ENCODE measurements around the gene NOD2.

Gene NOD2

DNA sequence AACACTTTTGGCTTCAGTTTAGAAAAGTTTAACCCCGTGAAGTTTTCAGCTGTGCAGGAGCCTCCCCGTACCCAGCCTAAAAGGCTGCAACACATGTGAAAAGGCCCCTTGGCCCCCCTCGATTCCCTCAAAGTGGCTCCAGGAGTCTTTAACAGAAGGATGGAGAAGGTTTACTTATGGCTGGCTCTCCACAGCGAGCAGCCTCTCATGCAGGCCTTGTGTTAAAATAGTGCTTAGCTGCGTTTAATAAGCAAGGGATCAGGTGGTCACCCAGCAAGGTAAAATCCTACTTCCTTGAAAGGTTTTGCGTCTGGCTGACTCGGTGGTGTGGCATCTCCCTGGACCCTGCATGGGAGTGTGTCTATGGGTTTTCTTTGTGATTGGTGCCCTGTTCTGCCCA is 40.1 kb downstream of the NOD2 start:
- no peak for DNase-seq (ENCODE audit: low read depth, low spot score)
- H3K4me3 ChIP-seq (ENCODE audit: low read depth, low read length): no peak overlapping the region
- in situ Hi-C loops (cut with HindIII; ENCODE audit: low sequenced_read_pairs): no loop called here
- no peak for TF ChIP-seq CTCF (IDR thresholded peaks at IDR 0.05; ENCODE audit: low read depth, low read length)

GRCh38 chr16:50735629-50736122 is 42.3 kb downstream of the NOD2 start:
- no peak for TF ChIP-seq CTCF (IDR thresholded peaks at IDR 0.05; ENCODE audit: low read depth, low read length)
- no peak for DNase-seq (ENCODE audit: low read depth, low spot score)
- H3K4me3 ChIP-seq (ENCODE audit: low read depth, low read length): no peak overlapping the region
- in situ Hi-C loops (cut with HindIII; ENCODE audit: low sequenced_read_pairs): no loop called here

DNA sequence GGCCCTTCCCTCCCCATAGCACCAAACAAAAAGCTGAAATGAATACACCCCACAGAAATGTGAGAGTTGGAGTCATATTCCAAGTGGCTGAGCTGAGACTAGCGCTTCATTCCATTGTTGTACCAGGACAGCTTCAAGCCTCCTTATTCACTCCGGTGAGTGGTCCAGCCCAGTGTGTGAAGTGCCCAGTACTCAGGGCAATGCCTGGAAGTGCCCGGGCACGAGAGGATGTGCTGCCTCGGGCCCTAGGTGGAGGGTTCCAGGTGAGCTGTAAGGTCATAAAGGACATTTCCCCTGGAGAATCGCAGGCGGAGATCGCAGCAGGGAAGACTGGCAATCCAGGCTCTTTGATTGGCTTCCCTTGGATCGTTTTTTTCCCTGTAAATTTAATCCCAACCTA is 43.0 kb downstream of the NOD2 start:
- in situ Hi-C loops (cut with HindIII; ENCODE audit: low sequenced_read_pairs): no loop called here
- no peak overlapping the region for H3K4me3 ChIP-seq (ENCODE audit: low read depth, low read length)
- DNase-seq (ENCODE audit: low read depth, low spot score): no peak
- no peak for TF ChIP-seq CTCF (IDR thresholded peaks at IDR 0.05; ENCODE audit: low read depth, low read length)

GRCh38 chr16:50737420-50737959 is 44.1 kb downstream of the NOD2 start:
- H3K4me3 ChIP-seq (ENCODE audit: low read depth, low read length): no peak overlapping the region
- in situ Hi-C loops (cut with HindIII; ENCODE audit: low sequenced_read_pairs): no loop called here
- DNase-seq (ENCODE audit: low read depth, low spot score): no peak
- no peak for TF ChIP-seq CTCF (IDR thresholded peaks at IDR 0.05; ENCODE audit: low read depth, low read length)

- H3K4me3 ChIP-seq (ENCODE audit: low read depth, low read length): no peak overlapping the region
- no peak for TF ChIP-seq CTCF (IDR thresholded peaks at IDR 0.05; ENCODE audit: low read depth, low read length)
- in situ Hi-C loops (cut with HindIII; ENCODE audit: low sequenced_read_pairs): no loop called here
- DNase-seq (ENCODE audit: low read depth, low spot score): no peak
Observed at GRCh38 chr16:50739031-50739430, 45.6 kb downstream of the NOD2 start.

DNA sequence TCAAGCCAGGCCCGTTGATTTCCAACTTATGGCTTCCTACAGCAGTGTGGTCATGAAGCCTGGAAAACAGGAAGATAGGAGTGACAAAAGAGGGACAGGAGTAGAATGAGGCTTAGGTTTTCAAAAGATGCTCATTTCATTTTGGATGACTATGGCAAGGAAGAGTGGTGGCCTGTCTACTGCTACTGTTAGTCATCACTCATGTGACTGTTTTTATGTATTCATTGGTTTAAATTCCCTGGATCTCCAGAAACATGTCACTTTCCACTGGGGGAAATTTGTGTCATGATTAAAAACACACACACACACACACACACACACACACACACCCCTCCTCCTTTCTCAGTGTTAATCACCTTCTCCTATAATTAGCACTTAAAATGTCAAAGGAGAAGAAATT is 47.3 kb downstream of the NOD2 start:
- no peak overlapping the region for H3K4me3 ChIP-seq (ENCODE audit: low read depth, low read length)
- in situ Hi-C loops (cut with HindIII; ENCODE audit: low sequenced_read_pairs): no loop called here
- TF ChIP-seq CTCF (IDR thresholded peaks at IDR 0.05; ENCODE audit: low read depth, low read length): no peak
- DNase-seq (ENCODE audit: low read depth, low spot score): no peak
